Neural cell (in vitro differentiated cells): ENCODE results near the gene IFI30. TPM values are rescaled to one million over a fixed set of nuclear protein-coding genes. Genes with fewer than 3 reads are reported as not detected.

Experiments
- H2AFZ ChIP-seq: fragments of 200-600, 300-800 bp; sonication (generic), shearing (Covaris generic); 2 replicates; pipeline ENCODE4 v1.6.0; 2014; ENCODE audit warnings: low read depth, mild to moderate bottlenecking, antibody characterized with exemption, low read length, moderate library complexity
- H3F3A ChIP-seq: fragments of 200-600 bp; shearing (Covaris generic); 2 replicates; pipeline ENCODE4 v1.6.1; 2016; ENCODE audit warnings: mild to moderate bottlenecking, moderate library complexity, mixed read lengths, antibody characterized with exemption, low read length; ENCODE audit not compliant: insufficient read depth, poor library complexity, severe bottlenecking
- H3K27ac ChIP-seq: fragments of 200-600, 300-800 bp; sonication (generic), shearing (Covaris generic); 2 replicates; pipeline ENCODE4 v1.5.1; 2014; ENCODE audit warnings: mild to moderate bottlenecking, low read length, moderate library complexity
- H3K27me3 ChIP-seq: fragments of 300-800, 200-600 bp; sonication (generic), shearing (Covaris generic); 2 replicates; pipeline ENCODE4 v1.6.0; 2014; ENCODE audit warnings: mild to moderate bottlenecking, low read depth, low read length, moderate library complexity; ENCODE audit not compliant: insufficient read depth
- H3K36me3 ChIP-seq: fragments of 300-800, 200-600 bp; sonication (generic), shearing (Covaris generic); 2 replicates; pipeline ENCODE4 v1.5.1; 2014; ENCODE audit warnings: mild to moderate bottlenecking, antibody characterized with exemption, low read length, moderate library complexity; ENCODE audit not compliant: insufficient read depth
- H3K4me2 ChIP-seq: fragments of 300-800, 200-600 bp; sonication (generic), shearing (Covaris generic); 2 replicates; pipeline ENCODE4 v1.6.0; 2014; ENCODE audit warnings: mild to moderate bottlenecking, low read length
- H3K4me3 ChIP-seq: fragments of 300-800, 200-600 bp; sonication (generic), shearing (Covaris generic); 2 replicates; pipeline ENCODE4 v1.5.1; 2014; ENCODE audit warnings: mild to moderate bottlenecking, low read length, moderate library complexity
- H3K79me2 ChIP-seq: fragments of 200-600 bp; shearing (Covaris generic); replicated peaks from 2 replicates; pipeline ENCODE4 v1.6.0; 2014; ENCODE audit warnings: mild to moderate bottlenecking, low read length, moderate library complexity; ENCODE audit not compliant: insufficient read depth
- H3K9ac ChIP-seq: fragments of 300-800, 200-600 bp; sonication (generic), shearing (Covaris generic); 2 replicates; pipeline ENCODE4 v1.6.1; 2016; ENCODE audit warnings: mild to moderate bottlenecking, low read length, mixed read lengths
- H3K9me2 ChIP-seq: fragments of 200-600 bp; shearing (Covaris generic); 2 replicates; pipeline ENCODE4 v1.6.1; 2016; ENCODE audit warnings: mild to moderate bottlenecking, low read length, mixed read lengths; ENCODE audit not compliant: insufficient read depth
- H3K9me3 ChIP-seq: fragments of 200-600, 300-800 bp; sonication (generic), shearing (Covaris generic); 2 replicates; pipeline ENCODE4 v1.6.1; 2016; ENCODE audit warnings: mild to moderate bottlenecking, mixed run types, low read length, moderate library complexity, mixed read lengths
- H4K20me1 ChIP-seq: fragments of 200-600 bp; shearing (Covaris generic); 2 replicates; pipeline ENCODE4 v1.6.1; 2016; ENCODE audit warnings: mild to moderate bottlenecking, mixed run types; ENCODE audit not compliant: insufficient read depth
- CTCF ChIP-seq: fragments of 450-650 bp; IDR thresholded peaks from 2 replicates; pipeline ENCODE4 v1.5.1; 2014; ENCODE audit warnings: antibody characterized with exemption, mild to moderate bottlenecking, moderate library complexity; ENCODE audit not compliant: poor library complexity, severe bottlenecking
- EP300 ChIP-seq: fragments of 450-650 bp; conservative IDR thresholded peaks from 2 replicates; pipeline ENCODE4 v1.6.1; 2014; ENCODE audit warnings: antibody characterized with exemption, mild to moderate bottlenecking, moderate library complexity; ENCODE audit not compliant: poor library complexity, severe bottlenecking
- EZH2 ChIP-seq: fragments of 200-600, 300-800 bp; shearing (Covaris generic), sonication (generic); IDR thresholded peaks from 2 replicates; pipeline ENCODE4 v1.6.1; 2014; ENCODE audit warnings: antibody characterized with exemption, low read length, borderline replicate concordance, mild to moderate bottlenecking; ENCODE audit not compliant: insufficient read depth, poor library complexity, severe bottlenecking
- MXI1 ChIP-seq: fragments of 450-650 bp; conservative IDR thresholded peaks from 2 replicates; pipeline ENCODE4 v1.6.1; 2014; ENCODE audit warnings: antibody characterized with exemption, mild to moderate bottlenecking; ENCODE audit not compliant: poor library complexity, severe bottlenecking
- POLR2AphosphoS5 ChIP-seq: IDR thresholded peaks from 2 replicates; pipeline ENCODE4 v1.6.1; 2012
- RAD21 ChIP-seq: fragments of 450-650 bp; conservative IDR thresholded peaks from 2 replicates; pipeline ENCODE4 v1.6.1; 2014; ENCODE audit warnings: antibody characterized with exemption, mild to moderate bottlenecking, moderate library complexity
- REST ChIP-seq: IDR thresholded peaks from 2 replicates; pipeline ENCODE4 v1.6.1; 2012; ENCODE audit warnings: borderline replicate concordance
- SMC3 ChIP-seq: fragments of 450-650 bp; conservative IDR thresholded peaks from 2 replicates; pipeline ENCODE4 v1.6.1; 2014; ENCODE audit warnings: antibody characterized with exemption, mild to moderate bottlenecking, moderate library complexity; ENCODE audit not compliant: poor library complexity
- TAF1 ChIP-seq: IDR thresholded peaks from 2 replicates; pipeline ENCODE4 v1.6.1; 2012; ENCODE audit warnings: low read depth
- polyA plus RNA-seq: library from polyadenylated mRNA; depleted of rRNA; stranded (reverse); fragments of >200 nt; gene quantifications from 2 replicates; pipeline ENCODE4 v1.2.3, GENCODE V29; 2014

The IFI30 gene
- polyA plus RNA-seq, 1 donor from 2014 or later, result 0.82 TPM

DNA sequence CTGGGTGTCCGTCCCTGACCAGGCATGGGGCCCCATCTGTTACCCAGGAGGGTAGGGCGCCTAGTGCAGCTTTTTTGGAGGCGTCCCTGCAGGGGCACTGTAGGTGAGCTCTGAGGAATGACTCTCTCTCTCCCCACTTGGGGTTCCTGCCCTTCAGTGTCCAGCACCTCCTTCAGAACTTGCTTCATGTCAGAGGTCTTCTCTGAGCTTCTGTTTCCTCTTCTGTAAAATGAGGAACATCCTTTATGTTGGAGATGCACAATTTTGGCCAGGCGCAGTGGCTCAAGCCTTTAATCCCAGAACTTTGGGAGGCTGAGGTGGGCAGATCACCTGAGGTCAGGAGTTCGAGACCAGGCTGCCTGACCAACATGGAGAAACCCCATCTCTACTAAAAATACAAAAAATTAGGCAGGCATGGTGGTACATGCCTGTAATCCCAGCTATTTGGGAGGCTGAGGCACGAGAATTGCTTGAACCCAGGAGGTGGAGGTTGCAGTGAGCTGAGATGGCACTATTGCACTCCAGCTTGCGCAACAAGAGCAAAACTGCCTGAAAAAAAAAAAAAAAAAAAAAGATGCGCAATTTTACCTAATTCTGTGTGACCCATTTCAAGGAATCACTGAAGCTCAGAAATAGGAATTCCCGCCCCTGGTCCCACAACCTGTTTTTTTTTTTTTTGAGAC is 35.8 kb upstream of the IFI30 start:
- H3K4me3 ChIP-seq, result no peak overlapping the region
- H3K79me2 ChIP-seq, result no peaks in the 10 kb centered on the region
- no peak overlapping the region for H3K27ac ChIP-seq
- no peaks in the 10 kb centered on the region for H3K27me3 ChIP-seq
- TF ChIP-seq REST (no peak), POLR2AphosphoS5 (no peak), MXI1 (no peak), RAD21 (no peak), TAF1 (no peak), EP300 (no peak), EZH2 (no peak), CTCF (no peak), SMC3 (no peak)
- H3K9me2 ChIP-seq, result no peaks in the 10 kb centered on the region
- no peaks in the 10 kb centered on the region for H4K20me1 ChIP-seq
- no peak overlapping the region for H3K4me2 ChIP-seq
- no peaks in the 10 kb centered on the region for H3K9me3 ChIP-seq
- no peak overlapping the region for H2AFZ ChIP-seq
- no peaks in the 10 kb centered on the region for H3F3A ChIP-seq
- no peak overlapping the region for H3K9ac ChIP-seq
- H3K36me3 ChIP-seq, result no peaks in the 10 kb centered on the region

GRCh38 chr19:18140473-18140872 is 33.1 kb upstream of the IFI30 start:
- Histone ChIP-seq H3K36me3 (no peaks in the 10 kb centered on the region), H3K9ac (no peak overlapping the region), H3K27ac (no peak overlapping the region), H3K4me2 (no peak overlapping the region), H3K9me3 (no peaks in the 10 kb centered on the region), H4K20me1 (no peaks in the 10 kb centered on the region), H3K9me2 (no peaks in the 10 kb centered on the region), H3K4me3 (no peak overlapping the region), H3K79me2 (no peaks in the 10 kb centered on the region), H2AFZ (no peak overlapping the region), H3F3A (no peaks in the 10 kb centered on the region), H3K27me3 (no peaks in the 10 kb centered on the region)
- no peak for TF ChIP-seq EP300
- TF ChIP-seq CTCF, result no peak
- TF ChIP-seq REST, result no peak
- no peak for TF ChIP-seq TAF1
- no peak for TF ChIP-seq SMC3
